ENCODE measurements around the gene PRSS8. TPM values are rescaled to one million over a fixed set of nuclear protein-coding genes. Genes with fewer than 3 reads are reported as not detected.

PRSS8 gene
- total RNA-seq, 1 donor from 2014 or later: 3.8 TPM

GRCh38 chr16:31110106-31111034 is 25.2 kb downstream of the PRSS8 start:
- Mint-ChIP-seq H3K9me3 (ENCODE audit: unreplicated experiment) (no peaks in the 10 kb centered on the region), H3K36me3 (ENCODE audit: low read depth, unreplicated experiment) (peaks cover 28% of the 10 kb centered on the region), H3K4me3 (ENCODE audit: unreplicated experiment) (peak overlapping the region; percentile 73), H3K27ac (ENCODE audit: unreplicated experiment) (peak overlapping the region; percentile 36), H3K27me3 (ENCODE audit: unreplicated experiment) (peaks cover 22% of the 10 kb centered on the region), H3K4me1 (ENCODE audit: unreplicated experiment) (peaks cover 16% of the 10 kb centered on the region)
- DNase-seq (ENCODE audit: low spot score): no peak
- TF ChIP-seq CTCF (IDR thresholded peaks at IDR 0.05; ENCODE audit: unreplicated experiment): no peak

- H3K36me3 Mint-ChIP-seq (ENCODE audit: low read depth, unreplicated experiment): peaks cover 28% of the 10 kb centered on the region
- H3K27ac Mint-ChIP-seq (ENCODE audit: unreplicated experiment): peak overlapping the region; percentile 26
- peak overlapping the region; percentile 88 for H3K4me3 Mint-ChIP-seq (ENCODE audit: unreplicated experiment)
- peaks cover 16% of the 10 kb centered on the region for H3K4me1 Mint-ChIP-seq (ENCODE audit: unreplicated experiment)
- H3K27me3 Mint-ChIP-seq (ENCODE audit: unreplicated experiment): peaks cover 22% of the 10 kb centered on the region
- no peak for DNase-seq (ENCODE audit: low spot score)
- TF ChIP-seq CTCF (IDR thresholded peaks at IDR 0.05; ENCODE audit: unreplicated experiment): no peak
- no peaks in the 10 kb centered on the region for H3K9me3 Mint-ChIP-seq (ENCODE audit: unreplicated experiment)
These were observed 25.9 kb downstream of the PRSS8 start for GRCh38 chr16:31109622-31110021.

GRCh38 chr16:31108794-31109558 is 26.6 kb downstream of the PRSS8 start:
- peak overlapping the region; percentile 88 for H3K4me3 Mint-ChIP-seq (ENCODE audit: unreplicated experiment)
- H3K4me1 Mint-ChIP-seq (ENCODE audit: unreplicated experiment): peaks cover 14% of the 10 kb centered on the region
- H3K27me3 Mint-ChIP-seq (ENCODE audit: unreplicated experiment): peaks cover 20% of the 10 kb centered on the region
- no peaks in the 10 kb centered on the region for H3K9me3 Mint-ChIP-seq (ENCODE audit: unreplicated experiment)
- H3K27ac Mint-ChIP-seq (ENCODE audit: unreplicated experiment): no peak overlapping the region
- TF ChIP-seq CTCF (IDR thresholded peaks at IDR 0.05; ENCODE audit: unreplicated experiment): no peak
- DNase-seq (ENCODE audit: low spot score): no peak
- peaks cover 28% of the 10 kb centered on the region for H3K36me3 Mint-ChIP-seq (ENCODE audit: low read depth, unreplicated experiment)

GRCh38 chr16:31108035-31108793 is 27.3 kb downstream of the PRSS8 start, which contains the start of gene BCKDK:
Gene BCKDK (plus strand): TSS chr16:31108386. CDS start chr16:31109224, 838 bp downstream.
- Mint-ChIP-seq H3K36me3 (ENCODE audit: low read depth, unreplicated experiment) (peaks cover 28% of the 10 kb centered on the region), H3K9me3 (ENCODE audit: unreplicated experiment) (no peaks in the 10 kb centered on the region), H3K27me3 (ENCODE audit: unreplicated experiment) (peaks cover 20% of the 10 kb centered on the region), H3K4me1 (ENCODE audit: unreplicated experiment) (peaks cover 9% of the 10 kb centered on the region), H3K27ac (ENCODE audit: unreplicated experiment) (peak within 1 kb of the TSS; percentile 80), H3K4me3 (ENCODE audit: unreplicated experiment) (peak within 1 kb of the TSS; percentile 97)
- peak; percentile 62 for DNase-seq (ENCODE audit: low spot score)
- TF ChIP-seq CTCF (IDR thresholded peaks at IDR 0.05; ENCODE audit: unreplicated experiment): no peak

Measured in endothelial cell (in vitro differentiated cells).